Gastrocnemius medialis (tissue), 4 donors: ENCODE measurements around the gene ACAN.

ENCODE experiments used
- POLR2A ChIP-seq, 2 donors: fragments of 450-650 bp; IDR thresholded peaks; one replicate each; pipeline ENCODE4 v1.6.1; 2017; ENCODE audit warnings: antibody characterized with exemption in 2 of 2, mild to moderate bottlenecking in 2 of 2, moderate library complexity in 2 of 2
- TF ChIP-seq, protein P1 (sequence below), 5 experiments: fragments of 450-650 bp in 3 of 5; fragments of 200-600 bp in 2 of 5; sonication (generic) in 2 of 5; IDR thresholded peaks in 4 of 5; conservative IDR thresholded peaks in 1 of 5; 1 replicate in 4 of 5; 2 replicates in 1 of 5; pipeline ENCODE4 v1.5.1; 2016 to 2019; ENCODE audit warnings: antibody characterized with exemption in 5 of 5, mild to moderate bottlenecking in 3 of 5, moderate library complexity in 3 of 5

DNA sequence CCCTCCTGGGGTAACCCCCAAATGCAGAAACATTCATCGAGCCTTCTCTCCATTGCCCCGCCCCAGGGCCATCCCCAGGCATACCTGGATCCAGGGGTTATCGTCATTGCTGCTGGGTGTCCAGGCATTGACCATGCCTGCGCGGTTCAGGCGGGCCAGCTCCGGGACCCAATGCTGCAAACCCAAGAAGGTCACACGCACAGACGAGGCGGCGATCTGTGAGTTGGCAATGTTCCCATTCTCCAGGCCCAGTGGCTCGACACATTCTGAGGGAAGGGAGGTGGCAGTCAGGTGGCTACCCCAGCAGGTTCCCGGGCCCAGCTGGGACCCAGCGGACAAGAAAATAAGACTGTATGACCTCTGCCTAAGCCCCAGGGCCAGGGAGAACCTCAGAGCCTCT is 103.9 kb downstream of the ACAN start:
- TF ChIP-seq, protein P1, sequence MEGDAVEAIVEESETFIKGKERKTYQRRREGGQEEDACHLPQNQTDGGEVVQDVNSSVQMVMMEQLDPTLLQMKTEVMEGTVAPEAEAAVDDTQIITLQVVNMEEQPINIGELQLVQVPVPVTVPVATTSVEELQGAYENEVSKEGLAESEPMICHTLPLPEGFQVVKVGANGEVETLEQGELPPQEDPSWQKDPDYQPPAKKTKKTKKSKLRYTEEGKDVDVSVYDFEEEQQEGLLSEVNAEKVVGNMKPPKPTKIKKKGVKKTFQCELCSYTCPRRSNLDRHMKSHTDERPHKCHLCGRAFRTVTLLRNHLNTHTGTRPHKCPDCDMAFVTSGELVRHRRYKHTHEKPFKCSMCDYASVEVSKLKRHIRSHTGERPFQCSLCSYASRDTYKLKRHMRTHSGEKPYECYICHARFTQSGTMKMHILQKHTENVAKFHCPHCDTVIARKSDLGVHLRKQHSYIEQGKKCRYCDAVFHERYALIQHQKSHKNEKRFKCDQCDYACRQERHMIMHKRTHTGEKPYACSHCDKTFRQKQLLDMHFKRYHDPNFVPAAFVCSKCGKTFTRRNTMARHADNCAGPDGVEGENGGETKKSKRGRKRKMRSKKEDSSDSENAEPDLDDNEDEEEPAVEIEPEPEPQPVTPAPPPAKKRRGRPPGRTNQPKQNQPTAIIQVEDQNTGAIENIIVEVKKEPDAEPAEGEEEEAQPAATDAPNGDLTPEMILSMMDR (IDR thresholded peaks at IDR 0.05 in 4 of 5, conservative IDR thresholded peaks at IDR 0.05 in 1 of 5), result no peak
- no peak for TF ChIP-seq POLR2A (IDR thresholded peaks at IDR 0.05)
